Transverse colon (tissue), 4 donors: ENCODE data around the gene PMFBP1.

ENCODE experiments used
- CTCF ChIP-seq, 5 experiments: fragments of 200-600 bp in 3 of 5; fragments of 450-650 bp in 2 of 5; sonication (generic) in 3 of 5; IDR thresholded peaks; 1 replicate in 2 of 5; 2 replicates in 3 of 5; pipeline ENCODE4 v1.5.1; 2016 to 2017; ENCODE audit warnings: antibody characterized with exemption in 5 of 5, inconsistent platforms in 3 of 5, mild to moderate bottlenecking in 2 of 5, moderate library complexity in 1 of 5
- EP300 ChIP-seq: sonication (generic); formaldehyde crosslinking; IDR thresholded peaks from one replicate; pipeline ENCODE4 v1.6.1; 2017; ENCODE audit warnings: antibody characterized with exemption, low read depth
- POLR2A ChIP-seq: fragments of 450-650 bp; IDR thresholded peaks from one replicate; pipeline ENCODE4 v1.6.1; 2016; ENCODE audit warnings: antibody characterized with exemption, mild to moderate bottlenecking, moderate library complexity
- POLR2AphosphoS5 ChIP-seq, 3 donors: sonication (generic); formaldehyde crosslinking; IDR thresholded peaks; one replicate each; pipeline ENCODE4 v1.6.1; 2016; ENCODE audit warnings: antibody characterized with exemption in 3 of 3

GRCh38 chr16:72189865-72190371, 18.0 kb upstream of the PMFBP1 start:
- TF ChIP-seq CTCF (IDR thresholded peaks at IDR 0.05): no peak
- TF ChIP-seq POLR2AphosphoS5 (IDR thresholded peaks at IDR 0.05): no peak
- TF ChIP-seq POLR2A: no peak
- no peak for TF ChIP-seq EP300
